ENCODE measurements around the gene KDM4F.

Gene KDM4F

GRCh38 chr11:95091663-95092180 lies 42.5 kb downstream of the KDM4F start:
- DNase-seq (ENCODE audit: low read depth, low spot score): no peak

- no peak for DNase-seq (ENCODE audit: low read depth, low spot score)
These were observed 43.5 kb downstream of the KDM4F start for GRCh38 chr11:95092549-95093324.

GRCh38 chr11:95093548-95093947 lies 44.3 kb downstream of the KDM4F start:
- DNase-seq (ENCODE audit: low read depth, low spot score): no peak

GRCh38 chr11:95095858-95096587 lies 46.8 kb downstream of the KDM4F start:
- DNase-seq (ENCODE audit: low read depth, low spot score): no peak

- DNase-seq (ENCODE audit: low read depth, low spot score): no peak
These were observed 48.0 kb downstream of the KDM4F start for GRCh38 chr11:95097209-95097608.

GRCh38 chr11:95098826-95099225 lies 49.6 kb downstream of the KDM4F start:
- DNase-seq (ENCODE audit: low read depth, low spot score): no peak

GRCh38 chr11:95100191-95100648 lies 51.0 kb downstream of the KDM4F start:
- no peak for DNase-seq (ENCODE audit: low read depth, low spot score)
